Neural progenitor cell (in vitro differentiated cells): ENCODE results near the gene MORC2.

Experiments
- CTCF ChIP-seq: fragments of 200-600 bp; sonication (generic); IDR thresholded peaks from 2 replicates; pipeline ENCODE4 v1.5.1; 2017; ENCODE audit warnings: antibody characterized with exemption, mild to moderate bottlenecking
- EZH2 ChIP-seq: fragments of 200-600 bp; sonication (generic); IDR thresholded peaks from 2 replicates; pipeline ENCODE4 v1.6.1; 2017; ENCODE audit warnings: antibody characterized with exemption, mild to moderate bottlenecking, moderate library complexity

- no peak for TF ChIP-seq CTCF
- no peak for TF ChIP-seq EZH2
These were observed 62.8 kb downstream of the MORC2 start for GRCh38 chr22:30905696-30906341.
